ENCODE data around the gene LYSET. TPM values are rescaled to one million over a fixed set of nuclear protein-coding genes. Genes with fewer than 3 reads are reported as not detected.

Gene LYSET
- polyA plus RNA-seq, 2 of the 4 experiments (the other 2 are of a cell fraction) = 29.9 to 37.0 TPM

DNA sequence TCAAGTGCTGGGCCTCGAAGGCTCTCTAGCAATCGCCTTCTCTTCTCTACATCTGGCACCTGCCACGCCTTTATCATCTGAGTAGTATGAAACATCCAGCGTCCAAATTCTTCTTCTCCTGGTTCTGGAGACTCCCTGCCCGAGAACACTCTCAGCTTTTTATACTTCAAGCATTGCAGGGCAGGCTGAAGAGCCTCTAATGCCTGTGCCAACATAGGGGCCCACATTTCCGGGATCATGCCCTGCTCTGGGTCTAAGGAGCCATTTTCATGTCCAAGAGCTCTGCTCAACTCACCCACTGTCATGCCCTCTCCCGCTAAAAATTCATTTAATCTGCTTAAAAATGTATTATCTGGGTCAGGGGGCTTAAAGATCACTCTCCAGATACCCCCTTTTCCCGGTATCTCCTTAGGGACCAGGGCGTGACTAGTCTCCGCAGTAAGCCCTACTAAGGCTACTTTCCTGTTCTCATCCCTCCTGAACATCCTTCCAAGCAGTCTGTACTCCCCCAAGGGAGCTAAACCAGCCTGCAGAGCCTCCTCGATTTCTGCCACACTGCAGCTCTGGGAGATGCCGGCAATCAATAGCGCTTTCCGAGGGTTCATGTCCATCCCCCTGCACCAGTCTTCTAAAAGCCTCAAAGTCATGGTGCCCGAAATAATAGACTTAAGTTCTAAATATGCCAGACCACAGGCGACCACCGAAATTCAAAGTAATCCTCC lies 1.4 kb upstream of the LYSET start:
- H3K4me1 ChIP-seq = peaks cover 7% of the 10 kb centered on the region
- POLR2A ChIA-PET = interaction anchor here (1.6 kb wide), 1 partner anchor 10 kb away, joined by 8 read pairs; no protein-coding TSS in a partner anchor
- peak overlapping the region; percentile 93 to 96 for H3K27ac ChIP-seq
- H3K4me3 ChIP-seq = peak overlapping the region; percentile 92
- no peak for TF ChIP-seq ZC3H11A (IDR thresholded peaks at IDR 0.05)
- TF ChIP-seq MAZ (IDR thresholded peaks at IDR 0.05; ENCODE audit: borderline replicate concordance, low read depth, low read length) = no peak
- TF ChIP-seq, protein P1, sequence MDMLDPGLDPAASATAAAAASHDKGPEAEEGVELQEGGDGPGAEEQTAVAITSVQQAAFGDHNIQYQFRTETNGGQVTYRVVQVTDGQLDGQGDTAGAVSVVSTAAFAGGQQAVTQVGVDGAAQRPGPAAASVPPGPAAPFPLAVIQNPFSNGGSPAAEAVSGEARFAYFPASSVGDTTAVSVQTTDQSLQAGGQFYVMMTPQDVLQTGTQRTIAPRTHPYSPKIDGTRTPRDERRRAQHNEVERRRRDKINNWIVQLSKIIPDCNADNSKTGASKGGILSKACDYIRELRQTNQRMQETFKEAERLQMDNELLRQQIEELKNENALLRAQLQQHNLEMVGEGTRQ (IDR thresholded peaks at IDR 0.05) = no peak
- no peak for TF ChIP-seq KDM1A (IDR thresholded peaks at IDR 0.05; ENCODE audit: low read depth)
- TF ChIP-seq, protein P2, sequence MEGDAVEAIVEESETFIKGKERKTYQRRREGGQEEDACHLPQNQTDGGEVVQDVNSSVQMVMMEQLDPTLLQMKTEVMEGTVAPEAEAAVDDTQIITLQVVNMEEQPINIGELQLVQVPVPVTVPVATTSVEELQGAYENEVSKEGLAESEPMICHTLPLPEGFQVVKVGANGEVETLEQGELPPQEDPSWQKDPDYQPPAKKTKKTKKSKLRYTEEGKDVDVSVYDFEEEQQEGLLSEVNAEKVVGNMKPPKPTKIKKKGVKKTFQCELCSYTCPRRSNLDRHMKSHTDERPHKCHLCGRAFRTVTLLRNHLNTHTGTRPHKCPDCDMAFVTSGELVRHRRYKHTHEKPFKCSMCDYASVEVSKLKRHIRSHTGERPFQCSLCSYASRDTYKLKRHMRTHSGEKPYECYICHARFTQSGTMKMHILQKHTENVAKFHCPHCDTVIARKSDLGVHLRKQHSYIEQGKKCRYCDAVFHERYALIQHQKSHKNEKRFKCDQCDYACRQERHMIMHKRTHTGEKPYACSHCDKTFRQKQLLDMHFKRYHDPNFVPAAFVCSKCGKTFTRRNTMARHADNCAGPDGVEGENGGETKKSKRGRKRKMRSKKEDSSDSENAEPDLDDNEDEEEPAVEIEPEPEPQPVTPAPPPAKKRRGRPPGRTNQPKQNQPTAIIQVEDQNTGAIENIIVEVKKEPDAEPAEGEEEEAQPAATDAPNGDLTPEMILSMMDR (IDR thresholded peaks at IDR 0.05) = no peak
- TF ChIP-seq HOXA7 (CRISPR knock-in tag; IDR thresholded peaks at IDR 0.05) = no peak
- TF ChIP-seq NPAS2 (CRISPR knock-in tag; IDR thresholded peaks at IDR 0.05; ENCODE audit: borderline replicate concordance) = no peak
- ATAC-seq (no peak), FAIRE-seq (no peak), DNase-seq (ENCODE audit: low read depth in 1 of 2, low spot score in 1 of 2) (no peak)
- CTCF ChIA-PET = interaction anchor here (0.6 to 1.8 kb wide), 8 partner anchors 21 to 70 kb away, joined by 3 to 6 read pairs (median 4); partner anchors contain the start of genes GON7 and UBR7
- H3K9me3 ChIP-seq = no peaks in the 10 kb centered on the region
- 62% methylated on average over 17 of the region's 17 CpGs for WGBS (ENCODE audit: missing lambda C conversion rate)
- peak overlapping the region; percentile 95 for H3K4me2 ChIP-seq

DNA sequence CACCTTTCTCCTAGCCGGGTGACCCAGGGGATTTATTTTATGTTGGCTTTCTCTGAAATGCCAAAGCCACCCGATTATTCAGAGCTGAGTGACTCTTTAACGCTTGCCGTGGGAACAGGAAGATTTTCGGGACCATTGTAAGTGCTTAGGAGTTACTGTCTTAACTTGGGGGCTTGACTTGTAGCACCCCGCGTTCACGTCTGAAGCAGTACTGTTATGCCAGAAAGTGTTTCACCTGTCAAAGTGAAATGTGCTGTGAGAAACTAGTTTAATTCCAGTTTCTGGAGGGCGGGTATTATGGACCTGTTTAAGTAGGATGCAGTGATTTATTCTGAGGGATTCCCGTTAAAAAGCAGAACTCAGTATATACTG lies 218 bp downstream of the LYSET start:
- peak overlapping the region; percentile 93 to 96 for H3K27ac ChIP-seq
- under 1% methylated on average over 10 of the region's 10 CpGs for WGBS (ENCODE audit: missing lambda C conversion rate)
- H3K4me1 ChIP-seq = peaks cover 7% of the 10 kb centered on the region
- TF ChIP-seq HOXB5 (CRISPR knock-in tag; IDR thresholded peaks at IDR 0.05) (0 out of 2 replicates have a peak, but pooled peaks have one; percentile 3), JUN (IDR thresholded peaks at IDR 0.05) (no peak), HDAC2 (IDR thresholded peaks at IDR 0.05) (no peak), CHD4 (IDR thresholded peaks at IDR 0.05; ENCODE audit: borderline replicate concordance) (no peak)
- peak overlapping the region; percentile 75 for H3K4me2 ChIP-seq
- POLR2A ChIA-PET = interaction anchor here (1.0 to 1.6 kb wide), 5 partner anchors 8 to 72 kb away, joined by 4 to 25 read pairs (median 6); partner anchors contain the start of genes GON7, ITPK1 and UBR7
- DNase-seq (ENCODE audit: low read depth in 1 of 2, low spot score in 1 of 2) = no peak
- 0 out of 6 replicates have a peak, but pooled peaks of 1 of the 2 experiments have one; percentile 4 for ATAC-seq
- CTCF ChIA-PET = interaction anchor here (0.8 to 1.8 kb wide), 4 partner anchors 8 to 34 kb away, joined by 3 to 6 read pairs (median 3); no protein-coding TSS in a partner anchor
- peak overlapping the region; percentile 92 for H3K4me3 ChIP-seq
- no peaks in the 10 kb centered on the region for H3K9me3 ChIP-seq
- FAIRE-seq = no peak

DNA sequence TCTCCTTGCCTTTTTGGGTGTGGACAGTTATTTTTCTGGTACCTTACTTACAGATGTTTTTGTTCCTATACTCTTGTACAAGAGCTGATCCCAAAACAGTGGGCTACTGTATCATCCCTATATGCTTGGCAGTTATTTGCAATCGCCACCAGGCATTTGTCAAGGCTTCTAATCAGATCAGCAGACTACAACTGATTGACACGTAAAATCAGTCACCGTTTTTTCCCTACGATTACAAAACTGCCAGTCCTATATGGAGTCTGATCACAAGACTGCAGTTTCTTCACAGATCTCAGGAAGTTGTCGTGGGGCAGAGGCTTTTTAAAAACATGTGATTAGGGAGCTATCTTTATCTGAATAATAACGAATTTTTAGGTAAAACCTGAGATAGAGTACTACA lies 1.3 kb downstream of the LYSET start:
- WGBS (ENCODE audit: missing lambda C conversion rate) = 79% methylated on average over 6 of the region's 6 CpGs
- TF ChIP-seq, protein P3, sequence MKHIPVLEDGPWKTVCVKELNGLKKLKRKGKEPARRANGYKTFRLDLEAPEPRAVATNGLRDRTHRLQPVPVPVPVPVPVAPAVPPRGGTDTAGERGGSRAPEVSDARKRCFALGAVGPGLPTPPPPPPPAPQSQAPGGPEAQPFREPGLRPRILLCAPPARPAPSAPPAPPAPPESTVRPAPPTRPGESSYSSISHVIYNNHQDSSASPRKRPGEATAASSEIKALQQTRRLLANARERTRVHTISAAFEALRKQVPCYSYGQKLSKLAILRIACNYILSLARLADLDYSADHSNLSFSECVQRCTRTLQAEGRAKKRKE (CRISPR knock-in tag; IDR thresholded peaks at IDR 0.05; ENCODE audit: low read depth) = no peak
- TF ChIP-seq KDM1A (IDR thresholded peaks at IDR 0.05; ENCODE audit: low read depth) = no peak
- TF ChIP-seq, protein P2 (IDR thresholded peaks at IDR 0.05) = no peak
- TF ChIP-seq TFCP2L1 (CRISPR knock-in tag; IDR thresholded peaks at IDR 0.05) = no peak
- no peak for TF ChIP-seq NPAS2 (CRISPR knock-in tag; IDR thresholded peaks at IDR 0.05; ENCODE audit: borderline replicate concordance)
- TF ChIP-seq MYC (IDR thresholded peaks at IDR 0.05; ENCODE audit: borderline replicate concordance, low read length) = no peak
- H3K9me3 ChIP-seq = no peaks in the 10 kb centered on the region
- CTCF ChIA-PET = interaction anchor here (0.5 to 1.6 kb wide), 4 partner anchors 8 to 20 kb away, joined by 3 to 8 read pairs (median 3); partner anchors contain the start of gene GON7
- no peak overlapping the region for H3K27ac ChIP-seq
- DNase-seq (ENCODE audit: low read depth in 1 of 2, low spot score in 1 of 2) = no peak
- POLR2A ChIA-PET = interaction anchor here (1.1 kb wide), 1 partner anchor 21 kb away, joined by 4 read pairs; the partner anchor contains the start of genes GON7 and UBR7
- peaks cover 7% of the 10 kb centered on the region for H3K4me1 ChIP-seq
- no peak overlapping the region for H3K4me3 ChIP-seq
- FAIRE-seq = no peak
- ATAC-seq = no peak
- H3K4me2 ChIP-seq = peak overlapping the region; percentile 75
